ENCODE measurements around the gene DHRS3. TPM values are rescaled to one million over a fixed set of nuclear protein-coding genes. Genes with fewer than 3 reads are reported as not detected.

The DHRS3 gene
- total and polyA plus RNA-seq, 2 donors (not counting 3 experiments of a cell fraction or from before 2014, with no cell fraction given) = 54.3 to 75.2 TPM

DNA sequence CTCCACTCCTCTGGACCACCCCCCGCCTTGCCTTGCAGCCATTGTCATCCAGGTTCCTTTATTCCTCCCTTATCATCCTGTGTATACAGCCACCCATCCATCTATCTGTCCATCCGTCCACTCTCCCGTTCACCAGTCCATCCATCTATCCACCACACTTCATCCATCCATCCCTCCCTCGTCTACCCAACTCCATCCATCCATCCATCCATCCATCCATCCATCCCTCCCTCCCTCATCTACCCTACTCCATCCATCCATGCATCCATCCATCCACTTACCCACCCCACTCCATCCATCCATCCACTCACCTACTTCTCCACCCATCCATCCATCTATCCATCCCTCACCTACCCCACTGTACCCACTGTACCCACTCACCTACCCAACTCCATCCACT is 35.4 kb downstream of the DHRS3 start:
- CTCF ChIA-PET = no interaction called here
- Histone ChIP-seq H3K9ac (replicated peaks; ENCODE audit: extremely low read depth, insufficient read depth, low read length) (no peak overlapping the region), H3K36me3 (ENCODE audit: control insufficient read depth in 2 of 2, extremely low read depth in 1 of 2, insufficient read depth in 2 of 2, low read length in 2 of 2) (peaks cover 2 to 25% of the 10 kb centered on the region in 2 experiments)

More for the DNA sequence above, 35.4 kb downstream of the DHRS3 start:
- no peaks in the 10 kb centered on the region for H3K27me3 ChIP-seq (ENCODE audit: control insufficient read depth in 2 of 2, insufficient read depth in 2 of 2, low read length in 2 of 2)
- H3K4me2 ChIP-seq (ENCODE audit: insufficient read depth, low read length) = no peak overlapping the region
- TF ChIP-seq POLR2AphosphoS5 (IDR thresholded peaks at IDR 0.05; ENCODE audit: insufficient read depth, low read depth, low read length) (no peak), EZH2 (IDR thresholded peaks at IDR 0.05; ENCODE audit: borderline replicate concordance, low read depth, low read length, severe bottlenecking) (no peak), JUN (IDR thresholded peaks at IDR 0.05; ENCODE audit: borderline replicate concordance, insufficient read depth, insufficient read length, low read depth) (no peak), MAX (IDR thresholded peaks at IDR 0.05; ENCODE audit: insufficient read depth, insufficient read length) (no peak), CTCF (IDR thresholded peaks at IDR 0.05; ENCODE audit: extremely low read depth in 1 of 2, insufficient read depth in 1 of 2, low read depth in 1 of 2, low read length in 2 of 2) (no peak), GATA2 (IDR thresholded peaks at IDR 0.05; ENCODE audit: insufficient read depth, insufficient read length, low read depth, low read length) (no peak), FOS (IDR thresholded peaks at IDR 0.05; ENCODE audit: borderline replicate concordance, insufficient read depth, low read length) (no peak), POLR2A (IDR thresholded peaks at IDR 0.05; ENCODE audit: low read depth, low read length) (no peak), MYC (IDR thresholded peaks at IDR 0.05; ENCODE audit: low read depth, low read length) (no peak)
- H3K79me2 ChIP-seq (ENCODE audit: control insufficient read depth, insufficient read depth, low read length) = no peaks in the 10 kb centered on the region
- no peaks in the 10 kb centered on the region for H4K20me1 ChIP-seq (replicated peaks; ENCODE audit: control insufficient read depth, extremely low read depth, insufficient read depth, low read length)
- H3K4me3 ChIP-seq (replicated peaks in 1 of 3; ENCODE audit: insufficient read depth in 1 of 3, low read depth in 1 of 3, low read length in 3 of 3) = no peak overlapping the region
- no peaks in the 10 kb centered on the region for H3K4me1 ChIP-seq (ENCODE audit: control insufficient read depth, extremely low read depth, insufficient read depth, low read length)
- no TSS peak for BruUV-seq (replicated peaks)
- no peak overlapping the region for H2AFZ ChIP-seq (ENCODE audit: low read depth, low read length)
- POLR2A ChIA-PET = no interaction called here
- H3K9me1 ChIP-seq (replicated peaks; ENCODE audit: control insufficient read depth, extremely low read depth, insufficient read depth, low read length) = no peaks in the 10 kb centered on the region
- no peak overlapping the region for H3K27ac ChIP-seq (ENCODE audit: insufficient read depth, low read depth, low read length)
- dilution Hi-C loops (cut with MboI; ENCODE audit: extremely low pct_ligation_motif_present, low sequenced_read_pairs) (no loop called here), intact Hi-C loops (cut with micrococcal nuclease) (no loop called here)
- no peak for DNase-seq (ENCODE audit: low read depth, low spot score)
- no peak for FAIRE-seq
- no peaks in the 10 kb centered on the region for H3K9me3 ChIP-seq (replicated peaks; ENCODE audit: control insufficient read depth, insufficient read depth, low read length)
